GM21825 (cell line): Measurements from ENCODE around the gene FZR1.
"Not testable (repeated sequence)": the region's sequence is repeated elsewhere in the genome, so short reads cannot be mapped to it uniquely, and the experiment has no call there.

Source experiments
- ATAC-seq: cut with Tn5 transposase; IDR thresholded peaks from one replicate; pipeline ENCODE4 v1.9.1; 2021; ENCODE audit warnings: mild to moderate bottlenecking, moderate library complexity; ENCODE audit not compliant: unreplicated experiment

FZR1 gene

GRCh38 chr19:3494051-3494450, 12.1 kb upstream of the FZR1 start:
- no peak for ATAC-seq

GRCh38 chr19:3494559-3494958, 11.6 kb upstream of the FZR1 start:
- no peak for ATAC-seq

GRCh38 chr19:3496392-3497273, 9.5 kb upstream of the FZR1 start:
- no peak for ATAC-seq

- ATAC-seq, result no peak
Observed at GRCh38 chr19:3497757-3498520, 8.2 kb upstream of the FZR1 start.

GRCh38 chr19:3499738-3500428, 6.2 kb upstream of the FZR1 start:
- ATAC-seq, result peak; percentile 11

- peak; percentile 77 for ATAC-seq
Observed at GRCh38 chr19:3500429-3501101, 5.5 kb upstream of the FZR1 start, which contains the start of gene DOHH. Gene DOHH (minus strand): TSS chr19:3500674. CDS start chr19:3496814, 3,860 bp downstream.

- ATAC-seq, result no peak
Observed at GRCh38 chr19:3501780-3502179, 4.3 kb upstream of the FZR1 start.

- no peak for ATAC-seq
Observed at GRCh38 chr19:3503036-3503572, 3.0 kb upstream of the FZR1 start.

GRCh38 chr19:3504735-3505134, 1.4 kb upstream of the FZR1 start:
- ATAC-seq, result no peak

- ATAC-seq, result peak; percentile 16
Observed at GRCh38 chr19:3506384-3507340, 551 bp downstream of the FZR1 start.

- no peak for ATAC-seq
Observed at GRCh38 chr19:3507371-3508120, 1.4 kb downstream of the FZR1 start.

GRCh38 chr19:3508121-3508661, 2.1 kb downstream of the FZR1 start:
- ATAC-seq, result not testable (repeated sequence)

- no peak for ATAC-seq
Observed at GRCh38 chr19:3508771-3509535, 2.8 kb downstream of the FZR1 start.

- ATAC-seq, result no peak
Observed at GRCh38 chr19:3509566-3509989, 3.5 kb downstream of the FZR1 start.

- no peak for ATAC-seq
Observed at GRCh38 chr19:3510727-3511126, 4.6 kb downstream of the FZR1 start.

- no peak for ATAC-seq
Observed at GRCh38 chr19:3511506-3512251, 5.6 kb downstream of the FZR1 start.
